Measurements from ENCODE around the gene FUOM. TPM values are rescaled to one million over a fixed set of nuclear protein-coding genes. Genes with fewer than 3 reads are reported as not detected.

Gene FUOM
- polyA plus RNA-seq, 1 donor from 2014 or later, result not detected

DNA sequence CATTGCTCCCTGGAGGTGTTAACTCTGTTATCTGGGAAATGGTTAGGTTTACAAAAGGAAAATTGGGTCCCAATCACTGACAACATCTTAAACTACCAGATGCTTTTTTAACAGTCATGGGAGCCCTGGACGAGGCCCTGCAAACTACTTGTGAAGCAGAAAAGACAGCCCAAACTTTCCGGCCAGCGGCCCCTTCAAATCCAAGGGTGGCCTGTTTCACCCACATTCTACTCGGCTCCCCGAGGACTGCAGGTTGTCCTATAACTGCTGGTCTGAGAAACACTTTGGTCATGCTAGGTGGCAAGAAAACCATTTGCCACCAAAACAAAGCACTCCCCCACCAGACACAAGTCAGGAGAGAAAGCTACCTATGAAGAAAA is 51.7 kb downstream of the FUOM start:
- H4K20me1 ChIP-seq (ENCODE audit: insufficient read depth), result no peaks in the 10 kb centered on the region
- peaks cover 25% of the 10 kb centered on the region for H3K79me2 ChIP-seq (replicated peaks; ENCODE audit: insufficient read depth, low read length)
- no peak overlapping the region for H3K4me2 ChIP-seq (ENCODE audit: low read length)
- no peaks in the 10 kb centered on the region for H3F3A ChIP-seq (ENCODE audit: insufficient read depth, low read length, poor library complexity, severe bottlenecking)
- TF ChIP-seq, protein P1, sequence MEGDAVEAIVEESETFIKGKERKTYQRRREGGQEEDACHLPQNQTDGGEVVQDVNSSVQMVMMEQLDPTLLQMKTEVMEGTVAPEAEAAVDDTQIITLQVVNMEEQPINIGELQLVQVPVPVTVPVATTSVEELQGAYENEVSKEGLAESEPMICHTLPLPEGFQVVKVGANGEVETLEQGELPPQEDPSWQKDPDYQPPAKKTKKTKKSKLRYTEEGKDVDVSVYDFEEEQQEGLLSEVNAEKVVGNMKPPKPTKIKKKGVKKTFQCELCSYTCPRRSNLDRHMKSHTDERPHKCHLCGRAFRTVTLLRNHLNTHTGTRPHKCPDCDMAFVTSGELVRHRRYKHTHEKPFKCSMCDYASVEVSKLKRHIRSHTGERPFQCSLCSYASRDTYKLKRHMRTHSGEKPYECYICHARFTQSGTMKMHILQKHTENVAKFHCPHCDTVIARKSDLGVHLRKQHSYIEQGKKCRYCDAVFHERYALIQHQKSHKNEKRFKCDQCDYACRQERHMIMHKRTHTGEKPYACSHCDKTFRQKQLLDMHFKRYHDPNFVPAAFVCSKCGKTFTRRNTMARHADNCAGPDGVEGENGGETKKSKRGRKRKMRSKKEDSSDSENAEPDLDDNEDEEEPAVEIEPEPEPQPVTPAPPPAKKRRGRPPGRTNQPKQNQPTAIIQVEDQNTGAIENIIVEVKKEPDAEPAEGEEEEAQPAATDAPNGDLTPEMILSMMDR (IDR thresholded peaks at IDR 0.05; ENCODE audit: poor library complexity, severe bottlenecking), result no peak
- TF ChIP-seq RAD21 (conservative IDR thresholded peaks at IDR 0.05) (no peak), POLR2AphosphoS5 (IDR thresholded peaks at IDR 0.05) (no peak), SMC3 (conservative IDR thresholded peaks at IDR 0.05; ENCODE audit: poor library complexity) (no peak), EZH2 (IDR thresholded peaks at IDR 0.05; ENCODE audit: borderline replicate concordance, insufficient read depth, low read length, poor library complexity, severe bottlenecking) (no peak), EP300 (conservative IDR thresholded peaks at IDR 0.05; ENCODE audit: poor library complexity, severe bottlenecking) (no peak), TAF1 (IDR thresholded peaks at IDR 0.05; ENCODE audit: low read depth) (no peak), MXI1 (conservative IDR thresholded peaks at IDR 0.05; ENCODE audit: poor library complexity, severe bottlenecking) (no peak)
- TF ChIP-seq, protein P2, sequence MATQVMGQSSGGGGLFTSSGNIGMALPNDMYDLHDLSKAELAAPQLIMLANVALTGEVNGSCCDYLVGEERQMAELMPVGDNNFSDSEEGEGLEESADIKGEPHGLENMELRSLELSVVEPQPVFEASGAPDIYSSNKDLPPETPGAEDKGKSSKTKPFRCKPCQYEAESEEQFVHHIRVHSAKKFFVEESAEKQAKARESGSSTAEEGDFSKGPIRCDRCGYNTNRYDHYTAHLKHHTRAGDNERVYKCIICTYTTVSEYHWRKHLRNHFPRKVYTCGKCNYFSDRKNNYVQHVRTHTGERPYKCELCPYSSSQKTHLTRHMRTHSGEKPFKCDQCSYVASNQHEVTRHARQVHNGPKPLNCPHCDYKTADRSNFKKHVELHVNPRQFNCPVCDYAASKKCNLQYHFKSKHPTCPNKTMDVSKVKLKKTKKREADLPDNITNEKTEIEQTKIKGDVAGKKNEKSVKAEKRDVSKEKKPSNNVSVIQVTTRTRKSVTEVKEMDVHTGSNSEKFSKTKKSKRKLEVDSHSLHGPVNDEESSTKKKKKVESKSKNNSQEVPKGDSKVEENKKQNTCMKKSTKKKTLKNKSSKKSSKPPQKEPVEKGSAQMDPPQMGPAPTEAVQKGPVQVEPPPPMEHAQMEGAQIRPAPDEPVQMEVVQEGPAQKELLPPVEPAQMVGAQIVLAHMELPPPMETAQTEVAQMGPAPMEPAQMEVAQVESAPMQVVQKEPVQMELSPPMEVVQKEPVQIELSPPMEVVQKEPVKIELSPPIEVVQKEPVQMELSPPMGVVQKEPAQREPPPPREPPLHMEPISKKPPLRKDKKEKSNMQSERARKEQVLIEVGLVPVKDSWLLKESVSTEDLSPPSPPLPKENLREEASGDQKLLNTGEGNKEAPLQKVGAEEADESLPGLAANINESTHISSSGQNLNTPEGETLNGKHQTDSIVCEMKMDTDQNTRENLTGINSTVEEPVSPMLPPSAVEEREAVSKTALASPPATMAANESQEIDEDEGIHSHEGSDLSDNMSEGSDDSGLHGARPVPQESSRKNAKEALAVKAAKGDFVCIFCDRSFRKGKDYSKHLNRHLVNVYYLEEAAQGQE (IDR thresholded peaks at IDR 0.05; ENCODE audit: borderline replicate concordance), result no peak
- no peak overlapping the region for H3K9ac ChIP-seq (ENCODE audit: low read length)
- H3K9me2 ChIP-seq (ENCODE audit: insufficient read depth, low read length), result no peaks in the 10 kb centered on the region
- no peak overlapping the region for H2AFZ ChIP-seq (ENCODE audit: low read depth, low read length)
- H3K9me3 ChIP-seq (ENCODE audit: low read length), result no peaks in the 10 kb centered on the region
- H3K36me3 ChIP-seq (ENCODE audit: insufficient read depth, low read length), result no peaks in the 10 kb centered on the region
- no peaks in the 10 kb centered on the region for H3K27me3 ChIP-seq (ENCODE audit: insufficient read depth, low read depth, low read length)
- H3K27ac ChIP-seq (ENCODE audit: low read length), result no peak overlapping the region
- no peak overlapping the region for H3K4me3 ChIP-seq (ENCODE audit: low read length)

Small RNAs within 50 kb of the gene (small RNA-seq; reads per million reads assigned to genes)
- gene AL360181.4 (0 reads per million in 3 experiments), gene BANF1P2 (0 reads per million in 3 experiments), gene MIR3944 (0 to 0.10 (median 0) reads per million in 3 experiments)

Other genes starting within 250 kb of the FUOM start
- gene KNDC1, start 197.8 kb downstream of the FUOM start, polyA plus RNA-seq, result 4.3 and 11.8 TPM in 2 replicates
- gene UTF1, start 127.8 kb downstream of the FUOM start, polyA plus RNA-seq, result not detected in 2 replicates
- not detected in 2 replicates for gene VENTX, start 120.2 kb downstream of the FUOM start, polyA plus RNA-seq
- 6.4 and 7.2 TPM in 2 replicates for gene ADAM8, start 81.2 kb downstream of the FUOM start, polyA plus RNA-seq
- 34.5 and 63.1 TPM in 2 replicates for gene TUBGCP2, start 49.1 kb downstream of the FUOM start, polyA plus RNA-seq
- 16.8 and 17.6 TPM in 2 replicates for gene ZNF511, start 49.1 kb downstream of the FUOM start, polyA plus RNA-seq
- 3.7 and 6.8 TPM in 2 replicates for gene CALY, start 21.1 kb downstream of the FUOM start, polyA plus RNA-seq
- gene PRAP1, start 10.6 kb downstream of the FUOM start, polyA plus RNA-seq, result not detected in 2 replicates
- 122 and 127 TPM in 2 replicates for gene ECHS1, start 15.3 kb upstream of the FUOM start, polyA plus RNA-seq
- gene PAOX, start 21.2 kb upstream of the FUOM start, polyA plus RNA-seq, result 2.2 and 3.0 TPM in 2 replicates
- gene MTG1, start 36.1 kb upstream of the FUOM start, polyA plus RNA-seq, result 49.7 and 52.3 TPM in 2 replicates
- 0.28 and 1.1 TPM in 2 replicates for gene SPRN, start 66.6 kb upstream of the FUOM start, polyA plus RNA-seq
- gene SCART1, start 95.9 kb upstream of the FUOM start, polyA plus RNA-seq, result 4.3 and 6.1 TPM in 2 replicates
- gene CYP2E1, start 169.3 kb upstream of the FUOM start, polyA plus RNA-seq, result 1.7 and 4.0 TPM in 2 replicates
- not detected in 2 replicates for gene SYCE1, start 207.6 kb upstream of the FUOM start, polyA plus RNA-seq

Data from neural cell (in vitro differentiated cells).